ENCODE measurements around the gene TTC21A. TPM values are rescaled to one million over a fixed set of nuclear protein-coding genes. Genes with fewer than 3 reads are reported as not detected.

TTC21A gene
- total and polyA plus RNA-seq, 2 donors (not counting 1 experiment from before 2014, with no cell fraction given), result 1.6 to 2.1 TPM

DNA sequence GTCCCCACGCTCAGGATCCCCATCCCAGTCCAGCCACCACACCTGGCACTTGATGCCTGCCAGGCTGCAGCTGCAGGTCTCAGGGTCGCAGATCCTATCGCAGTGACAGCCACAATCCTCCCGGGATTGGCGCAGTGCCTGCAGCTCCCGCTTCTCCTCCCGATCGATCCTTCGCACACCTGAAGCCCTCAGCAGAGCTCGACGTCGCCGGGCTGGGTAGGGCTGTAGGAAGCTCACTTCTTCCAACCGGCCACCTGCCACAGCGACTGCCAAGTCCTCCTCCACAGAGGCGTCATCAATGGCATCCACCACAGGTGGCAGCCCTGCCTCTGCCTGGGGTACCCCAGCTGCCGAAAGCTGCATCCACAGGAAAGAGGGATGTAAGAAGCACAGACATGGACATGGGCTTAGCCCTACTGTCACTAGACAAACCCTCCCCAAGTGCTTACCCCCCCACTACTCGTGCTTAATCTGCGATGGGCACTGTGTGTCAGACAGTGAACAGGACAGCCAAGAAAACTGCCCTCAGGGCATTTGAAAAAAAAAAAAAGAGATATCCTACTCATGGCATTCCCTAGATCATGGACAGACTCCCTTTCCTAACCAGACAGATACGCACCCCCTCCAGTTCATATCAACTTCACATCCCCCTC is 36.7 kb downstream of the TTC21A start:
- no peak overlapping the region for H3K4me3 ChIP-seq (replicated peaks in 1 of 4; ENCODE audit: control extremely low read depth in 1 of 4, insufficient read depth in 1 of 4, low read depth in 3 of 4, low read length in 4 of 4)
- no peak overlapping the region for H3K4me2 ChIP-seq (ENCODE audit: extremely low read depth, insufficient read depth, low read length)
- H3K27ac ChIP-seq (ENCODE audit: insufficient read depth, low read length), result no peak overlapping the region
- H3K9ac ChIP-seq (ENCODE audit: insufficient read depth, low read length), result no peak overlapping the region
- DNase-seq (ENCODE audit: low read depth in 2 of 2), result no peak
- H3K4me1 ChIP-seq (ENCODE audit: control insufficient read depth, extremely low read depth, insufficient read depth, low read length), result peaks cover 32% of the 10 kb centered on the region
- no peaks in the 10 kb centered on the region for H3K27me3 ChIP-seq (ENCODE audit: control insufficient read depth, insufficient read depth, low read length)
- peaks cover 30% of the 10 kb centered on the region for H3K79me2 ChIP-seq (ENCODE audit: control insufficient read depth, insufficient read depth, low read length)
- H4K20me1 ChIP-seq (ENCODE audit: control insufficient read depth, extremely low read depth, insufficient read depth, low read length), result no peaks in the 10 kb centered on the region
- no peak for TF ChIP-seq EZH2 (IDR thresholded peaks at IDR 0.05; ENCODE audit: low read length, missing control alignments)
- TF ChIP-seq, protein P1, sequence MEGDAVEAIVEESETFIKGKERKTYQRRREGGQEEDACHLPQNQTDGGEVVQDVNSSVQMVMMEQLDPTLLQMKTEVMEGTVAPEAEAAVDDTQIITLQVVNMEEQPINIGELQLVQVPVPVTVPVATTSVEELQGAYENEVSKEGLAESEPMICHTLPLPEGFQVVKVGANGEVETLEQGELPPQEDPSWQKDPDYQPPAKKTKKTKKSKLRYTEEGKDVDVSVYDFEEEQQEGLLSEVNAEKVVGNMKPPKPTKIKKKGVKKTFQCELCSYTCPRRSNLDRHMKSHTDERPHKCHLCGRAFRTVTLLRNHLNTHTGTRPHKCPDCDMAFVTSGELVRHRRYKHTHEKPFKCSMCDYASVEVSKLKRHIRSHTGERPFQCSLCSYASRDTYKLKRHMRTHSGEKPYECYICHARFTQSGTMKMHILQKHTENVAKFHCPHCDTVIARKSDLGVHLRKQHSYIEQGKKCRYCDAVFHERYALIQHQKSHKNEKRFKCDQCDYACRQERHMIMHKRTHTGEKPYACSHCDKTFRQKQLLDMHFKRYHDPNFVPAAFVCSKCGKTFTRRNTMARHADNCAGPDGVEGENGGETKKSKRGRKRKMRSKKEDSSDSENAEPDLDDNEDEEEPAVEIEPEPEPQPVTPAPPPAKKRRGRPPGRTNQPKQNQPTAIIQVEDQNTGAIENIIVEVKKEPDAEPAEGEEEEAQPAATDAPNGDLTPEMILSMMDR (conservative IDR thresholded peaks at IDR 0.05 in 1 of 2, IDR thresholded peaks at IDR 0.05 in 1 of 2; ENCODE audit: low read depth in 1 of 2, low read length in 2 of 2), result no peak
- H2AFZ ChIP-seq (ENCODE audit: low read length), result no peak overlapping the region
- H3K36me3 ChIP-seq (ENCODE audit: control insufficient read depth, insufficient read depth, low read length), result peaks cover 27% of the 10 kb centered on the region
- no peaks in the 10 kb centered on the region for H3K9me3 ChIP-seq (ENCODE audit: control insufficient read depth, insufficient read depth, low read depth, low read length)

DNA sequence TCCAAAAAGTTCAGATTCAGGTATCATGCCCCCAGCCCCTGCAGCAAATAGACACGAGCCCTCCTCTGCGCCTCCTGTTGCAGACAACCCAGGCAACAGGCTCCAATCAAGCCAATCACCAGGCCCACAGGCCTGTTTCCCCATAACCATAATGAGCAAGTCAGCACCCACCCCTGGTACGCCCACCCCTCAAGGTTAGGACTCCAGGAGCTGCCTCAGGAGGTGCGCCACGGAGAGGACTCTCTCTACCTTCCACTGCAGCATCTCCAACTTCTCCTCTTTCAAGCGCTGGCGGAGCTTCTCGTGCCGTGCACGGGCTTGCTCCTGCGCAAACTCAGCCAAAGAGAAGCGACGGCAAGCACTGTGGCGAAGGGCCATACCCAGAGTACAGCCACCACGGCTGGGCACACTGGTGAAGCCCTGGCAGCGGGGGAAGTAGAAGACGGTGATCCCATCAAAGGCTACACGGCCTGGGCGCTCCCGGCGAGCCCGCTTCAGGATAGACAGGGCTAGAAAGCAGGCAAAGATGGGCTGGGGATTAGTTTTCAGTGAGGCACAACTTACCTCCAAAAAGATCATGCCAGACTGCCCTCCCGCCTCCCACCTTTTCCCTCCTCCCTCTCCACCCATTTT is 37.4 kb downstream of the TTC21A start:
- Histone ChIP-seq H4K20me1 (ENCODE audit: control insufficient read depth, extremely low read depth, insufficient read depth, low read length) (no peaks in the 10 kb centered on the region), H3K4me1 (ENCODE audit: control insufficient read depth, extremely low read depth, insufficient read depth, low read length) (peaks cover 38% of the 10 kb centered on the region), H3K36me3 (ENCODE audit: control insufficient read depth, insufficient read depth, low read length) (peaks cover 27% of the 10 kb centered on the region), H3K4me3 (replicated peaks in 1 of 4; ENCODE audit: control extremely low read depth in 1 of 4, insufficient read depth in 1 of 4, low read depth in 3 of 4, low read length in 4 of 4) (no peak overlapping the region), H3K4me2 (ENCODE audit: extremely low read depth, insufficient read depth, low read length) (no peak overlapping the region), H3K79me2 (ENCODE audit: control insufficient read depth, insufficient read depth, low read length) (peaks cover 36% of the 10 kb centered on the region), H2AFZ (ENCODE audit: low read length) (no peak overlapping the region), H3K27me3 (ENCODE audit: control insufficient read depth, insufficient read depth, low read length) (no peaks in the 10 kb centered on the region), H3K9ac (ENCODE audit: insufficient read depth, low read length) (no peak overlapping the region), H3K9me3 (ENCODE audit: control insufficient read depth, insufficient read depth, low read depth, low read length) (no peaks in the 10 kb centered on the region), H3K27ac (ENCODE audit: insufficient read depth, low read length) (no peak overlapping the region)
- no peak for TF ChIP-seq EZH2 (IDR thresholded peaks at IDR 0.05; ENCODE audit: low read length, missing control alignments)
- TF ChIP-seq, protein P1 (conservative IDR thresholded peaks at IDR 0.05 in 1 of 2, IDR thresholded peaks at IDR 0.05 in 1 of 2; ENCODE audit: low read depth in 1 of 2, low read length in 2 of 2), result no peak
- no peak for DNase-seq (ENCODE audit: low read depth in 2 of 2)

DNA sequence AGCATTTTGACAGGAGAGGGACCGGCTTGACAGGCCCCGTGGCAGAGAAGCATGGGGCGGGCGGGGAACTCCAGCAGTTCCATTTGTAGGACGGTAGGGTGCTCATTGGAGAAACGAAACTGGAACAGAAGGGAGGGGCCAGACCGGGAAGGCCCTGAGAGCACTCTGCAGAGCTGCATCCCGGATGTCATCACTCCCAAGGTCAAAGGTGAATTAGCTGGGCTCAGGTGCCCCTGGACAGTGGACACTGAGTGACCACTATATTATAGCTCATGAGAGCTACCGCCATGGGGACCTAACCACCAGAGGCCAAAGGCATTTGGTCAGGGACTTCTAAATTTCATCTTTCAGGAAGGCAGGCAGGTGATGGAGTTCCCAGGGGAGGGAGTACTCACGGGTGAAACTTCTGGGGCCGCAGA is 38.6 kb downstream of the TTC21A start:
- Histone ChIP-seq H3K27ac (ENCODE audit: insufficient read depth, low read length) (peak overlapping the region; percentile 88), H3K9ac (ENCODE audit: insufficient read depth, low read length) (no peak overlapping the region), H3K4me2 (ENCODE audit: extremely low read depth, insufficient read depth, low read length) (peak overlapping the region; percentile 65), H3K9me3 (ENCODE audit: control insufficient read depth, insufficient read depth, low read depth, low read length) (no peaks in the 10 kb centered on the region), H3K4me1 (ENCODE audit: control insufficient read depth, extremely low read depth, insufficient read depth, low read length) (peaks cover 48% of the 10 kb centered on the region), H4K20me1 (ENCODE audit: control insufficient read depth, extremely low read depth, insufficient read depth, low read length) (no peaks in the 10 kb centered on the region), H3K36me3 (ENCODE audit: control insufficient read depth, insufficient read depth, low read length) (peaks cover 27% of the 10 kb centered on the region), H2AFZ (ENCODE audit: low read length) (no peak overlapping the region), H3K4me3 (replicated peaks in 1 of 4; ENCODE audit: control extremely low read depth in 1 of 4, insufficient read depth in 1 of 4, low read depth in 3 of 4, low read length in 4 of 4) (no peak overlapping the region), H3K79me2 (ENCODE audit: control insufficient read depth, insufficient read depth, low read length) (peaks cover 44% of the 10 kb centered on the region), H3K27me3 (ENCODE audit: control insufficient read depth, insufficient read depth, low read length) (no peaks in the 10 kb centered on the region)
- no peak for DNase-seq (ENCODE audit: low read depth in 2 of 2)
- no peak for TF ChIP-seq EZH2 (IDR thresholded peaks at IDR 0.05; ENCODE audit: low read length, missing control alignments)
- TF ChIP-seq, protein P1 (conservative IDR thresholded peaks at IDR 0.05 in 1 of 2, IDR thresholded peaks at IDR 0.05 in 1 of 2; ENCODE audit: low read depth in 1 of 2, low read length in 2 of 2), result no peak

Measured in fibroblast of lung (primary cell).